Breast epithelium (tissue), 4 donors: ENCODE measurements around the gene ZBTB40. TPM values are rescaled to one million over a fixed set of nuclear protein-coding genes. Genes with fewer than 3 reads are reported as not detected.

ENCODE experiments used
- DNase-seq, 2 donors: peaks; one replicate each; pipeline ENCODE4 v3.0.0-alpha.2; 2019; ENCODE audit warnings: low spot score in 2 of 2
- H3K27ac ChIP-seq, 2 donors: fragments of 200-600 bp; sonication (generic) in 1 of 2; one replicate each; pipeline ENCODE4 v1.5.1; 2016 to 2019; ENCODE audit warnings: mild to moderate bottlenecking in 1 of 2
- H3K27me3 ChIP-seq, 2 donors: fragments of 200-600 bp; sonication (generic) in 1 of 2; one replicate each; pipeline versions ENCODE4 v1.5.1 to v1.6.0; 2017 to 2019; ENCODE audit warnings: control low read depth in 1 of 2, mild to moderate bottlenecking in 1 of 2
- H3K36me3 ChIP-seq: fragments of 200-600 bp; one replicate; pipeline ENCODE4 v1.5.1; 2019
- H3K4me1 ChIP-seq, 2 donors: fragments of 200-600 bp; sonication (generic); one replicate each; pipeline ENCODE4 v1.5.1; 2016 to 2019; ENCODE audit warnings: control low read depth in 1 of 2
- H3K4me3 ChIP-seq, 3 donors: fragments of 200-600 bp; sonication (generic); 1 replicate in 2 of 3; 2 replicates in 1 of 3; pipeline ENCODE4 v1.5.1; 2016 to 2019; ENCODE audit warnings: mild to moderate bottlenecking in 3 of 3, moderate library complexity in 2 of 3
- H3K9me3 ChIP-seq, 2 donors: fragments of 200-600 bp; sonication (generic) in 1 of 2; one replicate each; pipeline ENCODE4 v1.5.1; 2016 to 2019; ENCODE audit warnings: control low read depth in 1 of 2
- POLR2A ChIP-seq: fragments of 450-650 bp; IDR thresholded peaks from one replicate; pipeline ENCODE4 v1.6.1; 2016; ENCODE audit warnings: antibody characterized with exemption, mild to moderate bottlenecking, moderate library complexity
- POLR2AphosphoS5 ChIP-seq, 3 donors: sonication (generic); formaldehyde crosslinking; IDR thresholded peaks; one replicate each; pipeline ENCODE4 v1.6.1; 2017; ENCODE audit warnings: antibody characterized with exemption in 3 of 3
- intact Hi-C: fragments of 100-400 bp; cut with DNase I; formaldehyde crosslinking; loops from one replicate; pipeline ENCODE4 v1.15.1; 2023; ENCODE audit warnings: low total_unique reads
- total RNA-seq, 3 donors: library from RNA; depleted of rRNA; stranded (reverse); fragments of >200 nt; gene quantifications; one replicate each; pipeline ENCODE4 v1.1.0, GENCODE V29; 2016
- TF ChIP-seq, protein P1 (sequence below), 3 donors: fragments of 450-650 bp; IDR thresholded peaks; one replicate each; pipeline ENCODE4 v1.5.1; 2016 to 2017; ENCODE audit warnings: antibody characterized with exemption in 3 of 3, mild to moderate bottlenecking in 3 of 3, moderate library complexity in 3 of 3

ZBTB40 gene
- total RNA-seq, 3 donors from 2014 or later, result 15.7 to 24.6 (median 22.0) TPM

DNA sequence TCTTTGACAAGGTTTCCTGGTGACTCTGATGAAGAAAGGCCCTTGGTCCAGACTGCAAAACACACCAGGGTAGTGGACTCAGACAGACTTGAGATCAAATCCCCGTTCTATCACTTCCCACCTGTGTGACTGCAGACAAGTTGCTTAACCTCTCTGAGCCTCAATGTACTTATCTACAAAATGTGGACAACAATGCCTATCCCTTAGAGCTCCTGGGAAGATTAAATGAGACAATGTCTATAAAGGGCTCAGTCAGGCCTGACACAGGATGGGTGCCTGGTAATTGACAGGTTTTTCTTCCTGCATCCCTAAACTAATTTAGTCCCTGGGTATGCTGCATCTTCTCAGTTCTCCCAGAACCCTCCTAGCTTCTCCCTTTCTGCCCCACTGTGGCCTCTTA, 37.9 kb upstream of the ZBTB40 start:
- peaks cover 0 to 8% of the 10 kb centered on the region in 2 donors for H3K4me1 ChIP-seq
- no peaks in the 10 kb centered on the region for H3K27me3 ChIP-seq
- no peak for DNase-seq
- peak overlapping the region; percentile 66 to 74 for H3K27ac ChIP-seq
- intact Hi-C loops, result no loop called here
- H3K4me3 ChIP-seq, result no peak overlapping the region
- no peaks in the 10 kb centered on the region for H3K36me3 ChIP-seq
- TF ChIP-seq, protein P1, sequence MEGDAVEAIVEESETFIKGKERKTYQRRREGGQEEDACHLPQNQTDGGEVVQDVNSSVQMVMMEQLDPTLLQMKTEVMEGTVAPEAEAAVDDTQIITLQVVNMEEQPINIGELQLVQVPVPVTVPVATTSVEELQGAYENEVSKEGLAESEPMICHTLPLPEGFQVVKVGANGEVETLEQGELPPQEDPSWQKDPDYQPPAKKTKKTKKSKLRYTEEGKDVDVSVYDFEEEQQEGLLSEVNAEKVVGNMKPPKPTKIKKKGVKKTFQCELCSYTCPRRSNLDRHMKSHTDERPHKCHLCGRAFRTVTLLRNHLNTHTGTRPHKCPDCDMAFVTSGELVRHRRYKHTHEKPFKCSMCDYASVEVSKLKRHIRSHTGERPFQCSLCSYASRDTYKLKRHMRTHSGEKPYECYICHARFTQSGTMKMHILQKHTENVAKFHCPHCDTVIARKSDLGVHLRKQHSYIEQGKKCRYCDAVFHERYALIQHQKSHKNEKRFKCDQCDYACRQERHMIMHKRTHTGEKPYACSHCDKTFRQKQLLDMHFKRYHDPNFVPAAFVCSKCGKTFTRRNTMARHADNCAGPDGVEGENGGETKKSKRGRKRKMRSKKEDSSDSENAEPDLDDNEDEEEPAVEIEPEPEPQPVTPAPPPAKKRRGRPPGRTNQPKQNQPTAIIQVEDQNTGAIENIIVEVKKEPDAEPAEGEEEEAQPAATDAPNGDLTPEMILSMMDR (IDR thresholded peaks at IDR 0.05), result no peak
- TF ChIP-seq POLR2AphosphoS5 (IDR thresholded peaks at IDR 0.05), result no peak
- TF ChIP-seq POLR2A, result no peak
- H3K9me3 ChIP-seq, result no peaks in the 10 kb centered on the region

DNA sequence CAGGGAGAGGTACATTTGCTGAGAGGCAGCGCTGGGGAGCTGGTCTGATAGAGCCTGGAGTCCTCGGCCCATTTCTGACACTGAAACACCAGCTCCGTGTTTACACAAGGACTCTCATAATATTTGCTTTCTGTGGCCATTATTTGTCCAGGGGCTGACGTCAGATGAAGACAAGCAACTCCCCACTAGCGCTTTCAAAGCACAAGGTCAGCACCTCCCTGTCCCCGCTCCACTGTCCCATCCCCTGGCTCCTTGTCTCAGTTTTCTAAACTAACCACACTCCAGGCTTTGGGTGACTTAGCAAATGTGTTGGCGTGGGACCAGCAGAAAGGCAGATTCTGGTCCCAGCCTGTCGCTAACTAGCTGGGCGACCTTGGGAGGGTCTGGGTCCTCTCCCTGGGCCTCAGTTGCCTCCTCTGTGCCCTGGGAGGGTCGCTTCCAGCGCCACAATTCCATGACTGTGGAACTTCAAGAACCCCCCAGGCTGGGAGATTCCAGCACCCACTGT, 37.4 kb upstream of the ZBTB40 start:
- Histone ChIP-seq H3K9me3 (no peaks in the 10 kb centered on the region), H3K4me1 (peaks cover 0 to 8% of the 10 kb centered on the region in 2 donors), H3K27me3 (no peaks in the 10 kb centered on the region), H3K36me3 (no peaks in the 10 kb centered on the region), H3K4me3 (no peak overlapping the region), H3K27ac (peak overlapping the region; percentile 66 to 74)
- intact Hi-C loops, result no loop called here
- DNase-seq, result peak; percentile 67 to 77
- no peak for TF ChIP-seq POLR2AphosphoS5 (IDR thresholded peaks at IDR 0.05)
- TF ChIP-seq, protein P1 (IDR thresholded peaks at IDR 0.05), result no peak
- TF ChIP-seq POLR2A, result no peak

DNA sequence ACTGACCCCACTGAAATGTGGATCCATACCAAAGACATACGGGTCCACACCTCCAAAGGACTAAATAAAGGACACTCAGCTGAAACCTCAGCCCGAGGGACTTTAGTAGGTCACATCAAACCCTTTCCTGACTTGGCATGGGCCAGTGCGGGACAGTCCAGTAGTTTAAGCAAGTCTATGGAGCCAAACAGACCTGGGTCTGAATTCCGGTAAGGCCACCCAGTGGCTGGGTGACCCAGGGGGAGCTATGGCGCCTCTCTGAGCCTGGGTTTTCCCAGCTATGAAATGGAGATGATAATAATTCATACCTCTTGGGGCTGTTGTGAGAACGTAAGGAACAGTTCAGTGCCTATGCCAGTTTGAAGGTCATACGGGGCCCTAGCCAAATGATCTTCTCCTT, 36.2 kb upstream of the ZBTB40 start:
- DNase-seq, result no peak
- intact Hi-C loops, result no loop called here

DNA sequence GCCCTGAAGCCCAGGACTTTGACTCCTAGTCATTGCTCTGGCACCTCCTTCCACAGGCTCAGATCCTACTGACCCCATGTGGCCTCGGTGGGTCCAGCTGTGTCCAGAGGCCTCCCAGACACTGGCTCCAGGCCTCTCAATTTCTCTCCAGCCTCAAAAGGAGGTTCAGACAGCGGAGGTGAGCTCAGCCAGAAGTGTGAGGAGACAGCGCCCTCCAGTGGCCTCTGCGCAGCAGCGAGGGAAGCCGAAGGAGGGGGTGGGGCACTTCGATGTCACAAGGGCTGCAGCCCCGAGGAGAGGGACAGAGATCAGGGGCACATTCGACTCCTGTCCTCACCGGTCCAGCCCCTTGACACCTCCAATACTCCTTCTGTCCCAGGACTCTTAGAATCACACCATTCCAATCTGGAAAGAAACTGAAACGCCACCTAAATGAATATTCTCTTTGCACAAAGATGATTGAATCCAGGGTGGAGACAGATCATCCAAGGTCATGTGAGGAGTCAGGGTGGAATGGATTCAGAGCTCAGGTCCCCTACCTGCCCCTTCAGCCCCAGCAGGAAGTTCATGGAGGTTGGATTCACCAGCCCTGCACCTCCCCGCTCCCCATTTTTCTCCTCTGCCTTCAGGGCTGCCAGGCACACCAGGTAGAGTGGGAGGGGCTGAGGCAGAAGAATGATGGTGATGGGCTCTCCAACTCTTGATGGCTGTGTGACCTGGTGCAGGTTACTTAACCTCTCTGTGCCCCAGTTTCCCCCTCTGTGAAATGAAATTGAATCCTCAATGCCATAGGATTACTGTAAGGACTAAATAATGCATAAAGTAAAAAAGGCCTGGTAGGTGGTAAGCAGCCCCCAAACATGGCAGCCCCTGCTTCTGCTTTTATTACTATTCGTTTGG, 34.8 kb upstream of the ZBTB40 start:
- Histone ChIP-seq H3K36me3 (no peaks in the 10 kb centered on the region), H3K4me3 (no peak overlapping the region), H3K27me3 (peaks cover 0 to 4% of the 10 kb centered on the region in 2 donors), H3K4me1 (peaks cover 0 to 8% of the 10 kb centered on the region in 2 donors), H3K9me3 (no peaks in the 10 kb centered on the region), H3K27ac (no peak overlapping the region)
- intact Hi-C loops, result no loop called here
- TF ChIP-seq POLR2AphosphoS5 (IDR thresholded peaks at IDR 0.05), result no peak
- TF ChIP-seq, protein P1 (IDR thresholded peaks at IDR 0.05), result peak; percentile 63 to 94 (median 87)
- peak; percentile 63 to 79 for DNase-seq

More for the DNA sequence above, 36.2 kb upstream of the ZBTB40 start:
- H3K27ac ChIP-seq, result no peak overlapping the region
- no peaks in the 10 kb centered on the region for H3K9me3 ChIP-seq
- H3K36me3 ChIP-seq, result no peaks in the 10 kb centered on the region
- H3K4me1 ChIP-seq, result peaks cover 0 to 8% of the 10 kb centered on the region in 2 donors
- peaks cover 0 to 4% of the 10 kb centered on the region in 2 donors for H3K27me3 ChIP-seq
- TF ChIP-seq, protein P1 (IDR thresholded peaks at IDR 0.05), result no peak
- TF ChIP-seq POLR2AphosphoS5 (IDR thresholded peaks at IDR 0.05), result no peak
- TF ChIP-seq POLR2A, result no peak
- H3K4me3 ChIP-seq, result no peak overlapping the region

DNA sequence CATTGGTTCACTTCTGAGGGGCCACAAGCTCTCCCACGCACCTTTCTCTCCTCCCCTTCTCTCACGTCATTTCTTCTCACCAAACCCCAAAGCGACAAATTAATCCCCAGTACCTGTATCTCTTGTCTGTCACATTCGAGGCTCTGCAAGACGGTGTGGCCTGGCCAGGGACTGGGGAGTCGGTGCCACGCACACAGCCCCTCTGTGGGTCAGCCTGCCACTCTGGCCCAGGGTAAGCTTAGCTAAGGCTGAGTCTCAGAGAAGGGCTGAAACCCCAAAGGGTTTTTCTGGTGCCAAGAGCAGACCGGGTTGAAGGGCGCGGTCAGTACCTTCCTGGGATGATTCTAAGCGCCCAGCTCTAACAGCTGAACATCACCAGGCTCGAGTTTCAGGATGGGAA, 34.2 kb upstream of the ZBTB40 start:
- Histone ChIP-seq H3K4me1 (peaks cover 0 to 8% of the 10 kb centered on the region in 2 donors), H3K27me3 (peaks cover 0 to 4% of the 10 kb centered on the region in 2 donors), H3K27ac (no peak overlapping the region), H3K4me3 (no peak overlapping the region), H3K9me3 (no peaks in the 10 kb centered on the region), H3K36me3 (no peaks in the 10 kb centered on the region)
- TF ChIP-seq POLR2A, result no peak
- TF ChIP-seq POLR2AphosphoS5 (IDR thresholded peaks at IDR 0.05), result no peak
- TF ChIP-seq, protein P1 (IDR thresholded peaks at IDR 0.05), result no peak
- no peak for DNase-seq
- intact Hi-C loops, result no loop called here
